ENCODE measurements around the gene TRAF2. TPM values are rescaled to one million over a fixed set of nuclear protein-coding genes. Genes with fewer than 3 reads are reported as not detected.
A peak's percentile ranks its signal among the peaks of the same experiment; 100 is the strongest.

The TRAF2 gene
- total and polyA plus RNA-seq, 9 of the 15 experiments (the other 6 are each of a cell fraction or from before 2014, with no cell fraction given): 0.24 to 45.2 (median 18.0) TPM

GRCh38 chr9:136863623-136864273 lies 22.6 kb upstream of the TRAF2 start:
- no peak for DNase-seq (ENCODE audit: extremely low read depth in 1 of 4, low spot score in 3 of 4)
- ATAC-seq: no peak

More at GRCh38 chr9:136863623-136864273, 22.6 kb upstream of the TRAF2 start:
- H3K4me2 ChIP-seq (ENCODE audit: insufficient read depth, low read length): no peak overlapping the region
- H3K9me1 ChIP-seq (ENCODE audit: control insufficient read depth, insufficient read depth, low read length): peaks cover 4% of the 10 kb centered on the region
- FAIRE-seq: peak; percentile 11
- 0 out of 4 replicates have a peak overlapping the region, but pooled peaks of 1 of the 2 experiments have one; percentile 18 for H3K9ac ChIP-seq (ENCODE audit: insufficient read depth in 1 of 2, low read depth in 2 of 2, low read length in 2 of 2)
- in situ Hi-C loops (cut with MboI) (no loop called here), intact Hi-C loops (cut with micrococcal nuclease) (no loop called here)
- ChIA-PET CTCF (ENCODE audit: low intra/inter-chr PET ratio) (no interaction called here), POLR2A (interaction anchor here (1.9 kb wide), 2 partner anchors 11 to 20 kb away, joined by 4 read pairs; no protein-coding TSS in a partner anchor)
- peaks cover 14% of the 10 kb centered on the region; the same call in 1 of the 2 replicates for H4K20me1 ChIP-seq (replicated peaks; ENCODE audit: control insufficient read depth, insufficient read depth, low read length)
- H3K36me3 ChIP-seq (ENCODE audit: control insufficient read depth, insufficient read depth, low read length): peaks cover 47% of the 10 kb centered on the region; the same call in 2 of the 3 replicates
- peaks cover 5 to 45% of the 10 kb centered on the region in 2 experiments; a peak in 3 of 5 replicates for H3K4me1 ChIP-seq (replicated peaks in 1 of 2; ENCODE audit: control insufficient read depth in 2 of 2, insufficient read depth in 2 of 2, low read length in 2 of 2)
- peak; percentile 90 for TF ChIP-seq ZNF121 (CRISPR knock-in tag; conservative IDR thresholded peaks at IDR 0.05)
- TF ChIP-seq RBFOX2 (IDR thresholded peaks at IDR 0.05; ENCODE audit: low read depth, low read length): peak; percentile 57
- TF ChIP-seq BRF2 (IDR thresholded peaks at IDR 0.05; ENCODE audit: borderline replicate concordance, insufficient read depth, insufficient read length): no peak
- TF ChIP-seq BDP1 (IDR thresholded peaks at IDR 0.05; ENCODE audit: insufficient read depth, insufficient read length): no peak
- TF ChIP-seq HDAC3 (IDR thresholded peaks at IDR 0.05; ENCODE audit: borderline replicate concordance, partially characterized antibody): no peak
- TF ChIP-seq POLR2G (IDR thresholded peaks at IDR 0.05; ENCODE audit: low read depth, low read length): peak; percentile 10; the same call in 1 of the 2 replicates
- no peak for TF ChIP-seq ZNF384 (IDR thresholded peaks at IDR 0.05; ENCODE audit: low read depth, low read length)
- H2AFZ ChIP-seq (ENCODE audit: low read depth, low read length): no peak overlapping the region
- H3K79me2 ChIP-seq (ENCODE audit: control insufficient read depth, insufficient read depth, low read length): peaks cover 43% of the 10 kb centered on the region
- no peaks in the 10 kb centered on the region; the same call in 1 of the 2 replicates for H3K9me3 ChIP-seq (replicated peaks; ENCODE audit: control insufficient read depth, insufficient read depth, low read depth, low read length)
- no TSS peak for BruUV-seq (replicated peaks)
- no peak overlapping the region for H3K4me3 ChIP-seq
- no peak overlapping the region for H3K27ac ChIP-seq (ENCODE audit: extremely low read depth, low read depth, low read length)
- no peaks in the 10 kb centered on the region for H3K27me3 ChIP-seq (ENCODE audit: control insufficient read depth in 2 of 2, insufficient read depth in 2 of 2, low read length in 2 of 2)
- WGBS (ENCODE audit: insufficient coverage, low coverage, missing lambda C conversion rate): 95% methylated on average over 12 of the region's 12 CpGs
